NT2/D1 (cell line): Measurements from ENCODE around the gene NXPH4.

Source experiments
- SUZ12 ChIP-seq: IDR thresholded peaks from 2 replicates; pipeline ENCODE4 v1.6.1; 2011; ENCODE audit not compliant: insufficient read length, insufficient read depth; ENCODE audit errors: extremely low read depth
- YY1 ChIP-seq: IDR thresholded peaks from 2 replicates; pipeline ENCODE4 v1.6.1; 2011; ENCODE audit not compliant: insufficient read length, insufficient read depth
- ZNF274 ChIP-seq: IDR thresholded peaks from 2 replicates; pipeline ENCODE4 v1.6.1; 2011; ENCODE audit warnings: mild to moderate bottlenecking, low read depth, low read length

DNA sequence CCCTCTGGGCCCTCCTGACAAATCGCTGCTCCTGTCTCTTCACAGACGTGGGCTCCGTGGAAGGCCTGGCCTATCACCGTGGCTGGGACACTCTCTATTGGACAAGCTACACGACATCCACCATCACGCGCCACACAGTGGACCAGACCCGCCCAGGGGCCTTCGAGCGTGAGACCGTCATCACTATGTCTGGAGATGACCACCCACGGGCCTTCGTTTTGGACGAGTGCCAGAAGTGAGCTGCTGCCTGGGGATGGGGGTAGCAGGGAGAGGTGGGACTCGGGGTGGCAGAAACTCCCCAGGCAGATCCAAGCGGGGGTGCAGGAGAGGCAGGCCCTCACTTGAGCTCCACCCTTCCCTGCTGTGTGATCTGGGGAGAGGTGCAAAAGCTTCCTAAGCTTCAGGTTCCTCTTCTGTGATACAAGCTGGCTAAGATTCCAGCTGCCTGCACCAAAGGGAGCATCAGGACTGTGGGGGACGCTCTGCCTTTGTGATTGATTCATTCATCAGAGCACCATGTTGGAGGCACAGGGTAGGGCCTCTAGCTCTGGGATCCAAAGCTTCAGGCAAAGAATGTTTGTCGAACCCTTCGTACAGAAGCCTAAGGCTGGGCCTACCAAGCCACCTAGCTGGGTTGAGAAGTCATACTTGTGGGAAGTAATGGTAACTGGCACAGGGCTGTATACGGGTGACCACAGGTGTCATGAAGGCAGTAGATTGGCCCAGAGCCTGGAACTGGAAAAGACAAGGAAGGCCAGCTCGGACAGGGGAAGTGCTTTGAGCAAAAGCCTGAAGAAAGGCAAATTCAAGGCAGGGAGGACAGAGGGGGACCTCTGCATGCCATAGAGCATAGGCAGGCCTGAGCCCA is 29.1 kb upstream of the NXPH4 start:
- TF ChIP-seq ZNF274 (no peak), YY1 (no peak), SUZ12 (no peak)
